ENCODE measurements around the gene BRIX1. TPM values are rescaled to one million over a fixed set of nuclear protein-coding genes. Genes with fewer than 3 reads are reported as not detected.
A peak's percentile ranks its signal among the peaks of the same experiment; 100 is the strongest.

The BRIX1 gene
- total and polyA plus RNA-seq, 2 donors (not counting 1 experiment from before 2014, with no cell fraction given), result 6.9 to 29.3 TPM

GRCh38 chr5:34913072-34913471 lies 2.4 kb upstream of the BRIX1 start:
- DNase-seq, result no peak
- Histone ChIP-seq H3K4me2 (replicated peaks; ENCODE audit: low read depth, low read length, poor library complexity, severe bottlenecking) (no peak overlapping the region), H3K27me3 (replicated peaks in 1 of 4; ENCODE audit: control extremely low read depth in 1 of 4, control insufficient read depth in 3 of 4, insufficient read depth in 4 of 4, low read length in 3 of 4) (no peaks in the 10 kb centered on the region), H4K20me1 (ENCODE audit: control insufficient read depth, insufficient read depth, low read length, poor library complexity, severe bottlenecking) (no peaks in the 10 kb centered on the region), H2AFZ (ENCODE audit: insufficient read depth, low read depth, low read length, poor library complexity, severe bottlenecking) (no peak overlapping the region), H3K9ac (ENCODE audit: low read length) (no peak overlapping the region), H3K4me3 (ENCODE audit: control extremely low read depth in 1 of 5, extremely low read depth in 1 of 5, insufficient read depth in 1 of 5, low read depth in 2 of 5, low read length in 4 of 5) (no peak overlapping the region), H3K9me3 (ENCODE audit: control extremely low read depth in 1 of 3, control insufficient read depth in 2 of 3, insufficient read depth in 1 of 3, low read length in 2 of 3) (no peaks in the 10 kb centered on the region), H3K4me1 (ENCODE audit: control insufficient read depth in 2 of 2, insufficient read depth in 2 of 2, low read length in 2 of 2) (peaks cover 23 to 26% of the 10 kb centered on the region in 2 donors), H3K27ac (ENCODE audit: low read length in 2 of 2) (no peak overlapping the region), H3K79me2 (ENCODE audit: control insufficient read depth, insufficient read depth, low read length) (peaks cover 65% of the 10 kb centered on the region), H3K36me3 (replicated peaks in 1 of 2; ENCODE audit: control extremely low read depth in 1 of 2, control insufficient read depth in 1 of 2, extremely low read depth in 1 of 2, insufficient read depth in 2 of 2, low read length in 1 of 2) (peaks cover 1 to 38% of the 10 kb centered on the region in 2 experiments)
- H3K4me1 Mint-ChIP-seq, result peaks cover 32% of the 10 kb centered on the region
- TF ChIP-seq, protein P1, sequence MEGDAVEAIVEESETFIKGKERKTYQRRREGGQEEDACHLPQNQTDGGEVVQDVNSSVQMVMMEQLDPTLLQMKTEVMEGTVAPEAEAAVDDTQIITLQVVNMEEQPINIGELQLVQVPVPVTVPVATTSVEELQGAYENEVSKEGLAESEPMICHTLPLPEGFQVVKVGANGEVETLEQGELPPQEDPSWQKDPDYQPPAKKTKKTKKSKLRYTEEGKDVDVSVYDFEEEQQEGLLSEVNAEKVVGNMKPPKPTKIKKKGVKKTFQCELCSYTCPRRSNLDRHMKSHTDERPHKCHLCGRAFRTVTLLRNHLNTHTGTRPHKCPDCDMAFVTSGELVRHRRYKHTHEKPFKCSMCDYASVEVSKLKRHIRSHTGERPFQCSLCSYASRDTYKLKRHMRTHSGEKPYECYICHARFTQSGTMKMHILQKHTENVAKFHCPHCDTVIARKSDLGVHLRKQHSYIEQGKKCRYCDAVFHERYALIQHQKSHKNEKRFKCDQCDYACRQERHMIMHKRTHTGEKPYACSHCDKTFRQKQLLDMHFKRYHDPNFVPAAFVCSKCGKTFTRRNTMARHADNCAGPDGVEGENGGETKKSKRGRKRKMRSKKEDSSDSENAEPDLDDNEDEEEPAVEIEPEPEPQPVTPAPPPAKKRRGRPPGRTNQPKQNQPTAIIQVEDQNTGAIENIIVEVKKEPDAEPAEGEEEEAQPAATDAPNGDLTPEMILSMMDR (IDR thresholded peaks at IDR 0.05), result no peak
- TF ChIP-seq EZH2 (IDR thresholded peaks at IDR 0.05; ENCODE audit: borderline replicate concordance, insufficient read depth, low read depth, low read length, poor library complexity, severe bottlenecking), result no peak
- H3K4me3 Mint-ChIP-seq, result no peak overlapping the region
- ATAC-seq (ENCODE audit: low read depth), result no peak
- ChIA-PET POLR2A (no interaction called here), CTCF (interaction anchor here (1.5 to 1.6 kb wide), 2 partner anchors 15 to 390 kb away, joined by 3 to 6 read pairs; no protein-coding TSS in a partner anchor)
- no peaks in the 10 kb centered on the region for H3K9me3 Mint-ChIP-seq (ENCODE audit: insufficient read depth)
- intact Hi-C loops (cut with micrococcal nuclease), result loop anchor here (10.0 kb wide), 1 partner anchor 668 kb away; no protein-coding TSS in a partner anchor
- H3K27ac Mint-ChIP-seq, result no peak overlapping the region
- H3K27me3 Mint-ChIP-seq, result no peaks in the 10 kb centered on the region
- no CpG with 5 or more reads among the region's 2 CpGs for WGBS (ENCODE audit: insufficient coverage)

GRCh38 chr5:34914671-34915138 lies 806 bp upstream of the BRIX1 start:
- H3K9me3 Mint-ChIP-seq (ENCODE audit: insufficient read depth), result no peaks in the 10 kb centered on the region
- H3K27me3 Mint-ChIP-seq, result no peaks in the 10 kb centered on the region
- POLR2A ChIA-PET, result interaction anchor here (1.4 to 2.7 kb wide), 4 partner anchors 15 to 906 kb away, joined by 3 to 54 read pairs (median 6); partner anchors contain the start of genes AMACR, DNAJC21 and TTC23L

More at GRCh38 chr5:34914671-34915138, 806 bp upstream of the BRIX1 start:
- Histone ChIP-seq H3K4me2 (replicated peaks; ENCODE audit: low read depth, low read length, poor library complexity, severe bottlenecking) (peak overlapping the region; percentile 82), H3K36me3 (replicated peaks in 1 of 2; ENCODE audit: control extremely low read depth in 1 of 2, control insufficient read depth in 1 of 2, extremely low read depth in 1 of 2, insufficient read depth in 2 of 2, low read length in 1 of 2) (peaks cover 0 to 25% of the 10 kb centered on the region in 2 experiments), H4K20me1 (ENCODE audit: control insufficient read depth, insufficient read depth, low read length, poor library complexity, severe bottlenecking) (no peaks in the 10 kb centered on the region), H3K27ac (ENCODE audit: low read length in 2 of 2) (peak overlapping the region; percentile 57 to 80), H2AFZ (ENCODE audit: insufficient read depth, low read depth, low read length, poor library complexity, severe bottlenecking) (peak overlapping the region; percentile 88), H3K4me1 (ENCODE audit: control insufficient read depth in 2 of 2, insufficient read depth in 2 of 2, low read length in 2 of 2) (peaks cover 23 to 26% of the 10 kb centered on the region in 2 donors), H3K79me2 (ENCODE audit: control insufficient read depth, insufficient read depth, low read length) (peaks cover 69% of the 10 kb centered on the region), H3K27me3 (replicated peaks in 1 of 4; ENCODE audit: control extremely low read depth in 1 of 4, control insufficient read depth in 3 of 4, insufficient read depth in 4 of 4, low read length in 3 of 4) (no peaks in the 10 kb centered on the region), H3K9me3 (ENCODE audit: control extremely low read depth in 1 of 3, control insufficient read depth in 2 of 3, insufficient read depth in 1 of 3, low read length in 2 of 3) (no peaks in the 10 kb centered on the region), H3K4me3 (ENCODE audit: control extremely low read depth in 1 of 5, extremely low read depth in 1 of 5, insufficient read depth in 1 of 5, low read depth in 2 of 5, low read length in 4 of 5) (peak overlapping the region; percentile 82 to 99 (median 87)), H3K9ac (ENCODE audit: low read length) (peak overlapping the region; percentile 80)
- CTCF ChIA-PET, result interaction anchor here (1.0 to 3.8 kb wide), 4 partner anchors 15 to 440 kb away, joined by 3 to 24 read pairs (median 15); partner anchors contain the start of gene DNAJC21
- intact Hi-C loops (cut with micrococcal nuclease), result loop anchor here (1.0 to 10.0 kb wide), 5 partner anchors 15 to 1328 kb away; partner anchors contain the start of genes AMACR, DNAJC21, NADK2 and TTC23L
- WGBS (ENCODE audit: insufficient coverage), result 2% methylated on average over 17 of the region's 20 CpGs
- peaks cover 32% of the 10 kb centered on the region for H3K4me1 Mint-ChIP-seq
- TF ChIP-seq, protein P1 (IDR thresholded peaks at IDR 0.05), result no peak
- no peak for TF ChIP-seq EZH2 (IDR thresholded peaks at IDR 0.05; ENCODE audit: borderline replicate concordance, insufficient read depth, low read depth, low read length, poor library complexity, severe bottlenecking)
- DNase-seq (no peak), ATAC-seq (ENCODE audit: low read depth) (no peak)
- H3K27ac Mint-ChIP-seq, result no peak overlapping the region
- no peak overlapping the region for H3K4me3 Mint-ChIP-seq
